GM12865 (cell line): Measurements from ENCODE around the gene SLC7A4.
"Not testable (repeated sequence)": the region's sequence is repeated elsewhere in the genome, so short reads cannot be mapped to it uniquely, and the experiment has no call there.

ENCODE experiments used
- DNase-seq: peaks from one replicate; pipeline ENCODE4 v3.0.0; 2010; ENCODE audit warnings: low read depth
- H3K4me3 ChIP-seq: 2 replicates; pipeline ENCODE4 v1.5.1; 2011; ENCODE audit warnings: mild to moderate bottlenecking, low read depth, low read length, control low read depth
- TF ChIP-seq, protein P1 (sequence below): IDR thresholded peaks from 2 replicates; pipeline ENCODE4 v1.5.1; 2011; ENCODE audit warnings: low read length, control low read depth, low read depth, inconsistent platforms; ENCODE audit not compliant: insufficient read depth; ENCODE audit errors: missing control alignments

SLC7A4 gene

DNA sequence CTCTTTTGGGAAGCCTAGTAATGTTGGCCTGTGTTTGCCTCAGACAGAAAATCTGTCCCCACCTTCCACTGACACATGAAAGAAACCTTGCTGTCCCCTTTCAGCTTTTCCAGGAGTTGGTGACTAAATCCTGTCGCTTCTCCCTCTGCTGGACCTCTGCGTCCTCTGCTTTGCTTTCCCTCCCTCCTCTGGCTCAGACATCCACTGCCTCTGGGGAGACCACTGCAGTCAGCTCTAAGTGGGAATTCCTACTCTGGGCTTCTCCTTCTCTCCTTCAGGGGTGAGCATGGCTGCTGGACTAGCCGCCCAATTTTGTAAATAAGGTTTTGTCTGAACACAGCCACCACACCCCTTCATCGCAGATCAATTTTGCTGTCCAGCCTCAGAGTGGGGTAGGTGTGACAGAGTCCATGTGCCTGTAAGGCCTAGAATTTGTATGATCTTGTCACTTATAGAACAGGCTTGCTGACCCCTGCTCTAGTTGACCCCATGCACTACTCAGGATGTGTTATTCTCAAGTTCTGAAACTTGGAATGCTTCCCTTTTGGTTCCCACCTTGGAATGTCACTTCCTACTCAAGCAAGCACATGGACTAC is 36.4 kb upstream of the SLC7A4 start:
- DNase-seq, result no peak
- TF ChIP-seq, protein P1, sequence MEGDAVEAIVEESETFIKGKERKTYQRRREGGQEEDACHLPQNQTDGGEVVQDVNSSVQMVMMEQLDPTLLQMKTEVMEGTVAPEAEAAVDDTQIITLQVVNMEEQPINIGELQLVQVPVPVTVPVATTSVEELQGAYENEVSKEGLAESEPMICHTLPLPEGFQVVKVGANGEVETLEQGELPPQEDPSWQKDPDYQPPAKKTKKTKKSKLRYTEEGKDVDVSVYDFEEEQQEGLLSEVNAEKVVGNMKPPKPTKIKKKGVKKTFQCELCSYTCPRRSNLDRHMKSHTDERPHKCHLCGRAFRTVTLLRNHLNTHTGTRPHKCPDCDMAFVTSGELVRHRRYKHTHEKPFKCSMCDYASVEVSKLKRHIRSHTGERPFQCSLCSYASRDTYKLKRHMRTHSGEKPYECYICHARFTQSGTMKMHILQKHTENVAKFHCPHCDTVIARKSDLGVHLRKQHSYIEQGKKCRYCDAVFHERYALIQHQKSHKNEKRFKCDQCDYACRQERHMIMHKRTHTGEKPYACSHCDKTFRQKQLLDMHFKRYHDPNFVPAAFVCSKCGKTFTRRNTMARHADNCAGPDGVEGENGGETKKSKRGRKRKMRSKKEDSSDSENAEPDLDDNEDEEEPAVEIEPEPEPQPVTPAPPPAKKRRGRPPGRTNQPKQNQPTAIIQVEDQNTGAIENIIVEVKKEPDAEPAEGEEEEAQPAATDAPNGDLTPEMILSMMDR, result no peak

DNA sequence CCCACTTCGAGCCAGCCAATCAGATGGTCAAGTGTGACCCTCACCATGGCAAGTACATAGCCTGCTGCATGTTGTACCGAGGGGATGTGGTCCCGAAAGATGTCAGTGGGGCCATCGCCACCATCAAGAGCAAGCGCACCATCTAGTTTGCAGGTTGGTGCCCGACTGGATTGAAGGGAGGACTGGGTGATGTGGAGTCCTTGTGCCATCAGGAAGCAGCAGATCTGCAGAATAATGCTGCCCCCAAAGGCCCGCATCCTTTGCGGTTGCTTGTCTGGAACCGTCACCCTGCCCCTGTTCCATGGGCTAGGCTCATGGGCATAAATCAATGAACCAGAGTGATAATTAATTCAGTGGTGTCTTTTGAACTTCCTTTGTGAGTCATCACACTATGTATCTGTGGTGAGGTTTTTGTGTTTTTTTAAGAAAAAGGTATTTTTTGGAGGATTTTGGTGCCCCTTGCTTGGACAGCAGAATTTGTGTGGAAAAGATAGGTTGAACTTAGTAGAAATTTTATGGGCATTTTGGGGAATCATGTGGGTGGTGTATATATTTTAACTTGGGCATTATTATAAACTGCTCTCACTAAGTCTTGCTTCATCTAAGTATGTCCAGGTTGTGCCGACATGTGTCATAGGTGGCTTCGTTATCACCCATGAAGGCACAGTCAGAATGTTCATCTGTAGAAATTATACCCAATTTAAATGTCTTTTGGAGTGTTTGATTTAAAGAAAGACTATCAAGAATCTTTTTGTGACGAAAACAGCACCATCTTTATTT is 35.7 kb upstream of the SLC7A4 start:
- TF ChIP-seq, protein P1, result no peak
- H3K4me3 ChIP-seq, result no peak overlapping the region
- DNase-seq, result no peak

More for the DNA sequence above, 36.4 kb upstream of the SLC7A4 start:
- no peak overlapping the region for H3K4me3 ChIP-seq

DNA sequence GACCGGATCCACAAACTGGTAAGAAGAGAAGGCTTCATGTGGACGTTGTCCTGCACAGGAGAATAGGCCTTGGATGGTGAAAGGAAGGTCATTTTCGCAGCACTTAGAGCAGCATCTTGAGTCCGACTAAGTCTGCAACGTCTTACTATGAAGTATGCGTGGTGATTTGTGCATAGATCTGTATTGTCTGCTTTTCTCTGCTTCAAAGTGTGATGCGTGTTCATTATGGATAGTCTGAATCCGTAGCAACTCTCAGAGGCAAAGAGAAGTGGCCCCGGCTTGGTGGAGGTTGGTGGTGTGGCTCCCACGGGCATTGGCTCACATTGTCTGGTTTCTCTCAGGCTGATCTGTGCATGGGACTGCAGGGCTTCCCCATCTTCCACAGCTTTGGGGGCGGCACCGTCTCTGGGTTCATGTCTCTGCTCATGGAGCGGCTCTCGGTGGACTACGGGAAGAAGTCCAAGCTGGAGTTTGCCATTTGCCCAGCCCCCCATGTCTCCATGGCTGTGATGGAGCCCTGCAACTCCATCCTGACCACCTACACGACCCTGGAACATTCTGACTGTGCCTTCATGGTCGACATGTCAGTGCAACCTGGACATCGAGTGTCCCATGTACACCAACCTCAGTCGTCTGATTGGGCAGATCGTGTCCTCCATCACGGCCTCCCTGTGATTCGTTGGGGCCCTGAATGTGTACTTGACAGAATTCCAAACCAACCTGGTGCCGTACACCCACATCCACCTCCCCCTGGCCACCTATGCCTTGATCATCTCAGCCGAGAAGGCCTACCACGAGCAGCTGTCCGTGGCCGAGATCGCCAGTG is 34.9 kb upstream of the SLC7A4 start:
- TF ChIP-seq, protein P1, result no peak
- no peak for DNase-seq
- H3K4me3 ChIP-seq, result no peak overlapping the region

DNA sequence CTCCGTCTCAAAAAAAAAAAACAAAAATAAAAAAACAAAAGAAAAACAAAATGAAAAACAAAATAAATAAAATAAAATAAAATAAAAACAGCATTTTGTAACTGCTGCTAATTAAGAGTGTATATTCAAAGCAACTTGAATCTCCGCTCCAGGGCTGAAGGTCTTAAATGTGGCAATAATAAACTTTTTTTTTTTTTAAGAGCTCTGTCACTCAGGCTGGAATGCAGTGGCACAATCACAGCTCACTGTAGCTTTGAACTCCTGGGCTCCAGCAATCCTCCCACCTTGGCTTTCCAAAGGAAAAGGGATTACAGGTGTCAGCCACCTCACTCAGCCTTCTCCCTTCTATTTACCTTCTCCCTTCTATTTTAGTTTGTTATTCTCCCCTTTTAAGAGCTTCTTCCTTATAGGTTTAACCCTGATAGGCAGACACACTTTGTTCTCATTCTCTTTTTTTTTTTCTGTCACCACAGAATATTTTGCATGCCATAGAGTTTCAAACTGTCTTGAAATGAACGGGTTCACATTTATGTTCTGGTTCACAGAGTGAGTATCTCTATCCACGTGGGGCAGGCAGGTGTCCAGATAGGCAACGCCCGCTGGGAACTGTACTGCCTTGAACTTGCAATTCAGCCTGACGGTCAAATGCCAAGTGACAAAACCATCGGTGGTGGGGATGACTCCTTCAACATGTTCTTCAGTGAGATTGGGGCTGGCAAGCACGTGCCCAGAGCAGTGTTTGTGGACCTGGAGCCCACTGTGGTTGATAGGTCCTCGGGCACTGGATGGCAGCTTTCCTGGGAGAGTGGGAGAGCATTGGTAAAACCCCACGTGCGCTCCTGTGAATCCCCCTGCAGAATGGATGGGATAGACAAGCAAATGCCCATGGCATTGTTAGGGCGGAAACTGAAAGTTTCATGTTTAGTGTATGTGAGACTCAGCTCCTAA is 32.8 kb upstream of the SLC7A4 start:
- TF ChIP-seq, protein P1, result no peak
- no peak overlapping the region for H3K4me3 ChIP-seq
- DNase-seq, result no peak

DNA sequence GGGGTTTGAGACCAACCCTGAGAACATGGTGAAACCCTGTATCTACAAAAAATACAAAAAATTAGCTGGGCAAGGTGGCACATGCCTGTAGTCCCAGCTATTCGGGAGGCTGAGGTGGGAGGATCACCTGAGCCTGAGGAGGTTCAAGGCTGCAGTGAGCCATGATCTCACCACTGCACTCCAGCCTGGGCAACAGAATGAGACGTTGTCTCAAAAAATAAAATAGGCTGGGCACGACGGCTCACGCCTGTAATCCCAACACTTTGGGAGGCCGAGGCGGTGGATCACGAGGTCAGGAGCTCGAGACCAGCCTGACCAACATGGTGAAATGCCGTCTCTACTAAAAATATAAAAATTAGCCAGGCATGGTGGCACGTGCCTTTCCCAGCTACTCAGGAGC is 32.1 kb upstream of the SLC7A4 start:
- not testable (repeated sequence) for H3K4me3 ChIP-seq, DNase-seq

DNA sequence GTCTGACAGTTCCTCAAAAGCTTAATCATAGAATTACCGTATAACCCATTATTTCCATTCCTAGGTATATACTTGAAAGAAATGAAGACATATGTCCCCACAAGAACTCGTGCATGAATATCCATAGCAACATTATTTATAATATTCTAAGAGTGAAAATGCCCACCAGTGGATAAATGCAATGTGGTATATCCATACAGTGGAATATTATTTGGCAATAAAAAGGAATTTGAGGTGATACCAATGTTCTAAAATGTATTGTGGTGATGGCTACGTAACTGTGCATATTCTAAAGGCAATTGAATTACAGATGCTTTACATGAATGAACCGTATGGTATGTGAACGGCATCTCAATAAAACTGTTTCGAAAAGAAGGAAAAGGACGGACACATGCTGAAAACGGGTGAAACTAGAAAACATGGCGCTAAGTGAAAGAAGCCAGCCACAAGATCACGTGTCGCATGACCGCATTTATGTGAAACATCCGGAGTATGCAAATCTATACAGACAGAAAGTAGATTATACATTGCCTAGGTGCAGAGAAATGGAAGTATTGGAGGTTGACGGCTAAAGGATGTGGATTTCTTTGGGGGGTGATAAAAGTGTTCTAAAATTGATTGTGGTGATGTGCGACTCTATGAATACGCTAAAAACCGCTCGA is 29.4 kb upstream of the SLC7A4 start:
- peak; percentile 12 for DNase-seq
- not testable (repeated sequence) for H3K4me3 ChIP-seq

DNA sequence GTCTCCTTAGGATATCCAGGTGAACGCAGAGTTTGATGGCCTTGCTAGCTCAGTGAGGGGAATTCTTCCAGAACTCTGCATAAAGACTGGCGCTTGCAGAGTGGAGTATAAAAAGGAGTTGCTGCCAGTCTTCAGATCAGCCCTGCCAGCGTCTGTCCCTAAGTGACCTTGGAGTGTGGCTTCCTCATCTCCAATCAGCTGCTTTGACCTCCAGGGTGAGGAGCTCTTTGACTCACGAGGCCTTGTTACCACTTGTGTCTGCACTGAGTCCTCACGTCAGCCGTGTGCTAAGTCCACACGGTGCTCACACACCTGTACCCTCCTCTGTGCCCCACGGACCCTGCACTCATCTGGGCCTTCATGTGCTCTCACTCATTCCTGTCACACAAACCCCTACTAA is 28.0 kb upstream of the SLC7A4 start:
- not testable (repeated sequence) for DNase-seq, H3K4me3 ChIP-seq

DNA sequence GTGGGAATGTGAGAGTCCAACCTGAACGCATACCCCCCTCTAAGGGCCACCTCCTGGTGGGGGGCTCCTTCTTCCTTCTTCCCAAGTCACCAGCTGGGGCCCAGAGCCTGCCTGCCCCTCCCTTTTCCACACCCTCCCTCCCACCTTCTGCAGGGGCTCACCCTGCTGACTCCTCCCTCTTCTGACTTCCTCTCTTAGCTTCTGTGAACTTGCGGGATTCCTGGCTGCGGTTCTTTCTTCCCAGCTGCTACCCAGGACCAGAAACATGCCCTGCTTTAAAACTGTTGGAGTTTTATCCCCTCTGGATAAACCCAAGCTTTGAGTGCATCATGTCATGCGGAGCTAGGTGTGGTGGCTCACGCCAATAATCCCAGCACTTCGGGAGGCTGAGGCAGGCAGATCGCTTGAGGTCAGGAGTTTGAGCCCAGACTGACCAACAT is 23.5 kb upstream of the SLC7A4 start:
- no peak overlapping the region for H3K4me3 ChIP-seq
- DNase-seq, result no peak
- TF ChIP-seq, protein P1, result no peak
